ENCODE measurements around the gene OR52I1.
A peak's percentile ranks its signal among the peaks of the same experiment; 100 is the strongest.

Gene OR52I1

DNA sequence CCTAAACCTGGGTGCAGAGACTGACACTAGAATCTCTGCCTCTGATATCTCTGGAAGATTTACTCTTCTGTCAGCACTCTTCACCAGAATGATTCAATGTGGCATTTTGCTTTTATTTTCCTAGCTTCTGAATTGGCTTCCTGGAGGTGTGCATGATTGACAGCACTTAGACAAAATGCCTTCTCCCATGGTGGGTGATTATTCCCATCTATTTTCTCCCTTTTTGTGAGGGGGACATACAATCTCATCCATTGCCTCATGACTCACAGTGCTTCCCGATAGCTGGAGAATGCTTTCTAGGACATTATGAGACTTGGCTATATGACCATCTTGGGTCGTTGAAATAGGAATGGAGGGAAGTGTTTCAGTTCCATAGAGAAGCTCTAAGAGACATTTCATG is 18.1 kb downstream of the OR52I1 start:
- Histone ChIP-seq H3K4me3 (ENCODE audit: low read depth, low read length) (no peak overlapping the region), H3K27me3 (ENCODE audit: control insufficient read depth, insufficient read depth, low read length) (no peaks in the 10 kb centered on the region), H3K4me1 (ENCODE audit: control insufficient read depth, insufficient read depth, low read length) (peaks cover 4% of the 10 kb centered on the region; the same call in 1 of the 2 replicates), H3K36me3 (ENCODE audit: control insufficient read depth, insufficient read depth, low read length) (no peaks in the 10 kb centered on the region), H3K9ac (ENCODE audit: low read depth, low read length) (no peak overlapping the region), H3K27ac (ENCODE audit: low read depth, low read length) (no peak overlapping the region), H3K9me3 (ENCODE audit: control insufficient read depth, insufficient read depth, low read length) (0 out of 2 replicates have a peak, but pooled peaks cover 4% of the 10 kb centered on the region)

DNA sequence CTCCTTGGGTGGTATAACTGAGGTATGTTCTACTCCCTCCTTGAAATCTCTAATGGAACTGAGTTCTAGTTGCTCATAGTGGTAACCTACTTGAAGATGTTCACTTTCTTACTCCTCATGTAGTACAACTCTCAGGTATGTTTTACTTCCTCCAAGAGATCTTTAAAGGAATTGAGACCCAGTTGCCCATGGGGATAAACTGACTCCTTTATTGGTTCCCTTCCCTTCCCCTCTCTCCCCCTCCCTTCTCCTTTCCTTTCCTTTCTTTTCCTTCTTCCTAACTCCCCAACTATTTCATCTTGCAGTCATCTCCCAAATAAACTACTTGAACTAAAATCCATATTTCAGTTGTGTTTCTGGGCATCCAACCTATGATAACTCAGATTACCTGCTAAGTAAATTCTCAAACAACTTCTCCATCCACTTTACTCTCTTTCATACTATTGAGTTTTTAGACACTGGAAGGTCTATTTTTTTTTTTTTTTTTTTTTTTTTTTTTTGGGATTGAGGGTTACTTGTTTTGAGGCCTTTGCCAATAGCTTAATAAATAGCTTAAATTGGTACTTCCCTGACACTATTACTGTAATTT is 22.1 kb downstream of the OR52I1 start:
- H3K36me3 ChIP-seq (ENCODE audit: control insufficient read depth, insufficient read depth, low read length), result no peaks in the 10 kb centered on the region
- H3K4me1 ChIP-seq (ENCODE audit: control insufficient read depth, insufficient read depth, low read length), result no peaks in the 10 kb centered on the region
- H3K4me3 ChIP-seq (ENCODE audit: low read depth, low read length), result no peak overlapping the region
- H3K9me3 ChIP-seq (ENCODE audit: control insufficient read depth, insufficient read depth, low read length), result no peaks in the 10 kb centered on the region
- no peaks in the 10 kb centered on the region for H3K27me3 ChIP-seq (ENCODE audit: control insufficient read depth, insufficient read depth, low read length)
- H3K27ac ChIP-seq (ENCODE audit: low read depth, low read length), result no peak overlapping the region
- no peak overlapping the region for H3K9ac ChIP-seq (ENCODE audit: low read depth, low read length)

DNA sequence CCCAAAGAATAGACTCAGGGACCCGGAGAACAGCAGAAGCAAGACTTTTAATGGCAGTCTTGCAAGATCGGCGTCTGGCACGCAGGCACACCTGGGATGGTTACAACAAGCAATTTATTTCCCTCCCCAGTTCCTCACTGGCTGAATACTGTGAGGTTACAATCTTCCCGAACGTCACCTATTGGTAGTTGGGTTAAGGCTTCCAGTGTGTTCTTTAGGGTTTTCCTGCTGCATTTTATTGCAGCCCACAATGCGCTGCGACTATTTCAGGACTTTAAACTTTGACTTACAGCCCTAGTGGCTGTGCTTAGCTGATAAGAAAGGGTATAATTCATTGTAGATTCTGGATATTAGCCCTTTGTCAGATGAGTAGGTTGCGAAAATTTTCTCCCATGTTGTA is 25.7 kb downstream of the OR52I1 start:
- H3K36me3 ChIP-seq (ENCODE audit: control insufficient read depth, insufficient read depth, low read length), result no peaks in the 10 kb centered on the region
- H3K9me3 ChIP-seq (ENCODE audit: control insufficient read depth, insufficient read depth, low read length), result no peaks in the 10 kb centered on the region
- no peaks in the 10 kb centered on the region for H3K4me1 ChIP-seq (ENCODE audit: control insufficient read depth, insufficient read depth, low read length)
- H3K27ac ChIP-seq (ENCODE audit: low read depth, low read length), result no peak overlapping the region
- no peaks in the 10 kb centered on the region for H3K27me3 ChIP-seq (ENCODE audit: control insufficient read depth, insufficient read depth, low read length)
- no peak overlapping the region for H3K4me3 ChIP-seq (ENCODE audit: low read depth, low read length)
- no peak overlapping the region for H3K9ac ChIP-seq (ENCODE audit: low read depth, low read length)

DNA sequence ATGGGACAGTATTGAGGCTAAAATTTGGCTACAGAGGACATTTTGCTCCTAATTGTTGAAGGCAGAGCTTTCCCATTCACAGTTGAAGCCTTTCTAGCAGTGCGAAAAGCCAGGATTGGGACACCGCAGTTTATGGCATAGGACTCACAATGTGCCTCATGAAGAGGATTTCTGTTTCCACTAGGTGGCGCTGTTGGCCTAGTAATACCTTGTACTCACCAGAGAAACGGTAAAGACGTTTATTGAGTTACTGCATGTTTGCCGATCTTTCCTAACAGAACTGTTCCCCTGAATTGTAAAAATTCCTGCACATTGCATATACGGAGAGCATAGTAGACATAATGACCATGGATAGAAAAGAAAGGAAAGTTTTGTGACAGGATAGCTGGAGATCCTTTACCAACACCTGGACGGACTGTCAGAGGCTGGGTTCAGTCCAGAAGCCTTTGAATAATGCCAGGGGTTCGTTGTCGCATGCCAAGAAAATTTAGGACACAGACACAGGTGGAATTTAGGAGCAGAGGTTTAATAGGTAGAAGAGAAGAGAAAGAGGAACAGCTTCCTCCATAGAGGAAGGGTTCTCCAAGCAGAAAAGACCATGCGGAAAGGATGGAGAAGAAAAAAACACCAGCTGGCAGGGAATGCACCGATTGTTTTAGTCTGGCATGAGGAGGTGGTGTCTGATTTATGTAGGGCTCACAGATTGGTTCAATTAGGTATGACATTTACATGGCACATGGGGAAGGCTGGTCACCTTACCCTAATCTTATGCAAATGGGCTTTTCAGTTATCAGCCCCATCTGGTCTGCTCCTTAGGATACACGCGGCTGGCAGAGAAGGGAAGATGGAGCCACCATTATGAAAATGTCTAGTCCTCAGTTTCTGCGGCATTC is 32.6 kb downstream of the OR52I1 start:
- Histone ChIP-seq H3K4me1 (ENCODE audit: control insufficient read depth, insufficient read depth, low read length) (peaks cover 17% of the 10 kb centered on the region), H3K27me3 (ENCODE audit: control insufficient read depth, insufficient read depth, low read length) (no peaks in the 10 kb centered on the region), H3K9ac (ENCODE audit: low read depth, low read length) (no peak overlapping the region), H3K9me3 (ENCODE audit: control insufficient read depth, insufficient read depth, low read length) (no peaks in the 10 kb centered on the region), H3K27ac (ENCODE audit: low read depth, low read length) (no peak overlapping the region), H3K36me3 (ENCODE audit: control insufficient read depth, insufficient read depth, low read length) (no peaks in the 10 kb centered on the region), H3K4me3 (ENCODE audit: low read depth, low read length) (no peak overlapping the region)

DNA sequence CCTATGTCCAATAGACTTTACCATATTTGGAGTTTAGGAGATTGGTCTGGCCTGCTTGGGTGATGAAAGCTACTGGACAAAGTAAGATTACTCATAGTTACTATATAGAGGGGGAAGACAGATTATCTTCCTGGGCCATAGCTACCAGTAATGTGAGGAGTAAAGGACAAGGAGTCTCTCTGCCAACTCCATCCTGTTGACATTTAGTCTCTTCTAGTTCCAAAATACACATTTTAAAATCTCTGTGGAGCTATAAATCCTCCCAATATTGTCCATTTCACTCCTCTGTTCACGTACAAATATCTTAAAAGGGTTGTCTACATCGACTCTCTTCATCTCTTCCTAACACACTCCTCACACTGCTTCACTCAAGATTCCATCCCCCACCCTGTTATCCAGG is 42.3 kb downstream of the OR52I1 start:
- Histone ChIP-seq H3K9ac (ENCODE audit: low read depth, low read length) (no peak overlapping the region), H3K9me3 (ENCODE audit: control insufficient read depth, insufficient read depth, low read length) (no peaks in the 10 kb centered on the region), H3K4me1 (ENCODE audit: control insufficient read depth, insufficient read depth, low read length) (no peaks in the 10 kb centered on the region), H3K27me3 (ENCODE audit: control insufficient read depth, insufficient read depth, low read length) (peaks cover 9% of the 10 kb centered on the region), H3K27ac (ENCODE audit: low read depth, low read length) (no peak overlapping the region), H3K4me3 (ENCODE audit: low read depth, low read length) (no peak overlapping the region), H3K36me3 (ENCODE audit: control insufficient read depth, insufficient read depth, low read length) (no peaks in the 10 kb centered on the region)

DNA sequence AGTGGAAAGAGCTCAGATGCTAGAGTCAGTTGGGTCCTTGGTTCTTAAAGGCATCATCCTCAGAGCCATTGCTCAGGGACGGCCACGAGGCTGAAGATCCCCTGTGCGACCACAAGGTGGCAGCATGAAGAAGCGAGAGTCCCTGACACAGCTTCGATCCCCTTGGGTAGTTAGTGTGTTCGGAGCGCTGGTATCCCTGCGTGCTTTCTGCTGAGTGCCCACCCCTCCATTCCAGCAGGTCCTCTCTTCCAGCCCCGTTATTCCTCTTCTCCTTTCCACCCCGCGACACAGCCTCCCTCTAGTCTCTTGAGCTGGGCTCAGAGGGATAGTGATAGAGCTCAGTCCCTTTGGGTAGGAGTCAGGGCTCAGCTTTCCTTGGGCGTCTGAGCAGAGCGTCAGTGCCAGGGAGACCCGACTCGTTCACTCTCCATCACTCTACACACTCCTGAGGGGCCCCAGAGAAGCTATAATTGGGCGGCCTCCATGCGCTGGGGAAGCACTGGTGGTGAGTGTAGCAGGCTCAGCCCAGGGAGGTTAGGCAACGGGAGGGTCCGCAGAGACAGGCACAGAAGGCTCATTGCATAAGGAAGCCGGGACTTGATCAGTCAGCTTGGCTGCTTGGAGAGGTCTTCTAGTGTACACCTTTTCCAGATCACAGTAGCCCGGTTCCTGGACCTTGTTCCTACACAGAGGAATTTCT is 43.3 kb downstream of the OR52I1 start, which contains the start of gene OR51D1:
TSS of gene OR51D1 (plus strand) at position 516 of the 700 bp plus-strand sequence. CDS start 2,314 bp downstream, outside the sequence.
- Histone ChIP-seq H3K9me3 (ENCODE audit: control insufficient read depth, insufficient read depth, low read length) (no peaks in the 10 kb centered on the region), H3K36me3 (ENCODE audit: control insufficient read depth, insufficient read depth, low read length) (no peaks in the 10 kb centered on the region), H3K4me1 (ENCODE audit: control insufficient read depth, insufficient read depth, low read length) (no peaks in the 10 kb centered on the region), H3K4me3 (ENCODE audit: low read depth, low read length) (peak within 1 kb of the TSS; percentile 43), H3K27me3 (ENCODE audit: control insufficient read depth, insufficient read depth, low read length) (peaks cover 9% of the 10 kb centered on the region), H3K9ac (ENCODE audit: low read depth, low read length) (no peak within 1 kb of the TSS), H3K27ac (ENCODE audit: low read depth, low read length) (no peak within 1 kb of the TSS)

DNA sequence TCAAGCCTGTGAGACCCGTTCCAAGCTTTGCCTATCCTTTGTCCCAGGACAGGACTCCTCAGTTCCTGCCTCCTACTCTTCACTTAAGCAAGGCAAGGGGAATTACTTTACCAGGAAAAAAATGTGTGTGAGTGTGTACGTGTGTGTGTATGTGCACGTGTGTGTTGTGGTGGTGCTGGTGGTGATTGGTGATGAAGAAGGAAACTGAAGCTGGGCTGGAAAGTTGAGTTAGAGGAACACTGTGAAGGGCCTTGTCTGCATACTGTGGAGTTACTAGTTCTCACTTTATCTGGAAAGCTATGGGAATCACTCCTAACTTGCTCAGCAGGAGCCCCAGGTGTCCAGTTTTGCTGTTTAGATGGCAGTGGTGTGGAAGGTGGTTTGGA is 43.8 kb downstream of the OR52I1 start:
- Histone ChIP-seq H3K9me3 (ENCODE audit: control insufficient read depth, insufficient read depth, low read length) (no peaks in the 10 kb centered on the region), H3K4me3 (ENCODE audit: low read depth, low read length) (no peak overlapping the region), H3K27ac (ENCODE audit: low read depth, low read length) (no peak overlapping the region), H3K4me1 (ENCODE audit: control insufficient read depth, insufficient read depth, low read length) (no peaks in the 10 kb centered on the region), H3K36me3 (ENCODE audit: control insufficient read depth, insufficient read depth, low read length) (no peaks in the 10 kb centered on the region), H3K27me3 (ENCODE audit: control insufficient read depth, insufficient read depth, low read length) (peaks cover 9% of the 10 kb centered on the region), H3K9ac (ENCODE audit: low read depth, low read length) (no peak overlapping the region)

DNA sequence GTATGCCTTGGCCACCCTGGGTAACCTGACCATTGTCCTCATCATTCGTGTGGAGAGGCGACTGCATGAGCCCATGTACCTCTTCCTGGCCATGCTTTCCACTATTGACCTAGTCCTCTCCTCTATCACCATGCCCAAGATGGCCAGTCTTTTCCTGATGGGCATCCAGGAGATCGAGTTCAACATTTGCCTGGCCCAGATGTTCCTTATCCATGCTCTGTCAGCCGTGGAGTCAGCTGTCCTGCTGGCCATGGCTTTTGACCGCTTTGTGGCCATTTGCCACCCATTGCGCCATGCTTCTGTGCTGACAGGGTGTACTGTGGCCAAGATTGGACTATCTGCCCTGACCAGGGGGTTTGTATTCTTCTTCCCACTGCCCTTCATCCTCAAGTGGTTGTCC is 46.1 kb downstream of the OR52I1 start:
- peaks cover 9% of the 10 kb centered on the region for H3K27me3 ChIP-seq (ENCODE audit: control insufficient read depth, insufficient read depth, low read length)
- no peak overlapping the region for H3K9ac ChIP-seq (ENCODE audit: low read depth, low read length)
- no peak overlapping the region for H3K27ac ChIP-seq (ENCODE audit: low read depth, low read length)
- no peaks in the 10 kb centered on the region for H3K9me3 ChIP-seq (ENCODE audit: control insufficient read depth, insufficient read depth, low read length)
- H3K36me3 ChIP-seq (ENCODE audit: control insufficient read depth, insufficient read depth, low read length), result no peaks in the 10 kb centered on the region
- H3K4me1 ChIP-seq (ENCODE audit: control insufficient read depth, insufficient read depth, low read length), result no peaks in the 10 kb centered on the region
- no peak overlapping the region for H3K4me3 ChIP-seq (ENCODE audit: low read depth, low read length)

DNA sequence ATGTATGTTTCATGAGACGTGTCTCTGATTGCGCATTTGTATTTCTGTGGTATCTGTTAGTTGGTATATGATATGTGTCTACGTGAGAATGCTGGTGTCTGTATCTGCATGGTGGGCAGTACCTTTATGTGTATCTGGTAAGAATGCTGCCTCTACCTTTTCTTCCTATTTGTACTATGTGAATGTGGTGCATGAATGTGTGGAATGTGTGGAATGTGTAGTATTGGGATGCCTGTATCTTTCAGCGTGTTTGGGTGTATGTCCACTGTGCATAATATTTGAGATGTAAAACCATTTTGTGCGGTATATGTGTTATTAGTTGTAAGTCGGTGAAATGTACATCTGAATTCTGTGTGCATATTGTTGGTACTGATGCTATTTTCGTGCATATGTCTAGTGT is 47.7 kb downstream of the OR52I1 start:
- peaks cover 9% of the 10 kb centered on the region for H3K27me3 ChIP-seq (ENCODE audit: control insufficient read depth, insufficient read depth, low read length)
- H3K9ac ChIP-seq (ENCODE audit: low read depth, low read length), result no peak overlapping the region
- no peaks in the 10 kb centered on the region for H3K4me1 ChIP-seq (ENCODE audit: control insufficient read depth, insufficient read depth, low read length)
- H3K27ac ChIP-seq (ENCODE audit: low read depth, low read length), result no peak overlapping the region
- no peaks in the 10 kb centered on the region for H3K36me3 ChIP-seq (ENCODE audit: control insufficient read depth, insufficient read depth, low read length)
- H3K4me3 ChIP-seq (ENCODE audit: low read depth, low read length), result no peak overlapping the region
- no peaks in the 10 kb centered on the region for H3K9me3 ChIP-seq (ENCODE audit: control insufficient read depth, insufficient read depth, low read length)

DNA sequence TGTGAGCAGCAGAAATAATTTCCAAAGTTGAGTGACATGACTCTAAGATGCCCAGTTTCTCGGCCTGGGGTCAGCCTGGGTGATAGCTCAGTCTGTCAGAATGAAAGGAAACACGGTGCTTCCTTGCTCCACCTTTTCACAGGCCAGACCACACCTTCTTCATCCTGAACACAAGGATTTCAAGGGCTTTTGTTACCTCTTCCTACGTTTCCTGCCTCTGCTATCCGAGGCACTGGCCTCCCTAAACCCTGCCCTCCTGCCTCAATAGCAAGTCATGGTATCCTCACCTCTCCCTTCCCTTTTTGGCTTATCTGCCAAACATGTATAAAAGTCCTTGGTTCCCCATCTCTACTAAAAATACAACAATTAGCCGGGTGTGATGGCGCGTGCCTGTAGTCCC is 48.2 kb downstream of the OR52I1 start:
- peaks cover 8% of the 10 kb centered on the region for H3K27me3 ChIP-seq (ENCODE audit: control insufficient read depth, insufficient read depth, low read length)
- H3K9me3 ChIP-seq (ENCODE audit: control insufficient read depth, insufficient read depth, low read length), result no peaks in the 10 kb centered on the region
- H3K4me3 ChIP-seq (ENCODE audit: low read depth, low read length), result no peak overlapping the region
- H3K27ac ChIP-seq (ENCODE audit: low read depth, low read length), result no peak overlapping the region
- H3K9ac ChIP-seq (ENCODE audit: low read depth, low read length), result no peak overlapping the region
- no peaks in the 10 kb centered on the region for H3K36me3 ChIP-seq (ENCODE audit: control insufficient read depth, insufficient read depth, low read length)
- H3K4me1 ChIP-seq (ENCODE audit: control insufficient read depth, insufficient read depth, low read length), result no peaks in the 10 kb centered on the region

DNA sequence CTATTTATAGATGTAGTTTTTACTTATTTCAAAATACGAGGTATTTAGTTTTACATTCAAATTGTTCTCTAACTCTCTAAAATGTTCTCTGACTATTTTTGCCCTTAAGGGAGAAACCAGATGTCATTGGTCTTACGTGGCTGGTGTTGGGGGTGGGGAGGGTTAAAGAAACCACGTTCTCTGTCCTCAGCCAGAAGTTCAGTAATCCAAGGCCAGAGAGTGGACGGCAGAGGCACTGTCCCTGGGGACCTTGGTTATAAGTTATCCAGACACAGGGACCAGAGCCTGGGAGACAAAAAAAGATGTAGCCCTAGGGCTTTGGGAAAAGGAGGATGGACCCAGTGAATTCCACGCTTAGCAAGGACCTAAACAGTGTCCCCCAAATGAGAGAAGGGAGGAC is 49.2 kb downstream of the OR52I1 start:
- Histone ChIP-seq H3K4me1 (ENCODE audit: control insufficient read depth, insufficient read depth, low read length) (no peaks in the 10 kb centered on the region), H3K4me3 (ENCODE audit: low read depth, low read length) (no peak overlapping the region), H3K36me3 (ENCODE audit: control insufficient read depth, insufficient read depth, low read length) (no peaks in the 10 kb centered on the region)

More for the DNA sequence above, 49.2 kb downstream of the OR52I1 start:
- Histone ChIP-seq H3K27ac (ENCODE audit: low read depth, low read length) (no peak overlapping the region), H3K9ac (ENCODE audit: low read depth, low read length) (no peak overlapping the region), H3K27me3 (ENCODE audit: control insufficient read depth, insufficient read depth, low read length) (no peaks in the 10 kb centered on the region), H3K9me3 (ENCODE audit: control insufficient read depth, insufficient read depth, low read length) (no peaks in the 10 kb centered on the region)
